GM10248 (cell line): ENCODE measurements around the gene MGAT4C.

Experiments used
- CTCF ChIA-PET: fragments of 300-600 bp; sonication (Branson Sonifier 250); formaldehyde crosslinking; extraction: SDS; loops from one replicate; lab custom pipeline; 2021; ENCODE audit warnings: antibody characterized with exemption; lab: Yijun Ruan, JAX
- POLR2A ChIA-PET: fragments of 350-650 bp; sonication (Branson Sonifier 250); formaldehyde crosslinking; extraction: SDS; loops from one replicate; lab custom pipeline; 2020; ENCODE audit warnings: antibody characterized with exemption; lab: Yijun Ruan, JAX
- DNase-seq: peaks from one replicate; pipeline ENCODE4 v3.0.0; 2012; ENCODE audit errors: extremely low spot score
- TF ChIP-seq, protein P1 (sequence below): IDR thresholded peaks from 2 replicates; pipeline ENCODE4 v1.5.1; 2012; ENCODE audit warnings: mild to moderate bottlenecking, low read depth; ENCODE audit errors: extremely low read depth, missing control alignments, control extremely low read depth

The MGAT4C gene

DNA sequence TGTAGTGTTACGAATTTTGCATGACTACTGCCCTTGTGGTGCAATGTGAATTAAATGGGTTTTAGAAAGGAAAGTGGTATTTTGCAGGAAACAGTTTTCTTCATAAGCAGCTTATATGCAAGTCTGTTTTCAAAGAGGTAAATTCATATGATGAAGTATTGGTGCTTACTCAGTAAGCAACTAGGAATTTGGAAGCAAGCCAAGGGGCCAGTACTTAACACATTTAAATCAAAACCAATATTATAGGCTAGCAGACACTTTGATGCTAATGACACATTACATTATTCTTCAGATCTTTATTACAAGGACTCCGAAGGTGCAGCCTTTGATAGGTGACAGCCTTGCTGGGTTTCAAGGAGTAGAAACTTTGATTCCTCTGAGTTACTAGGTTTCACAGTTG, 23.1 kb downstream of the MGAT4C start:
- ChIA-PET POLR2A (no interaction called here), CTCF (interaction anchor here (1.4 kb wide), 1 partner anchor 10 kb away, joined by 4 read pairs; no protein-coding TSS in a partner anchor)
- DNase-seq, result no peak
- TF ChIP-seq, protein P1, sequence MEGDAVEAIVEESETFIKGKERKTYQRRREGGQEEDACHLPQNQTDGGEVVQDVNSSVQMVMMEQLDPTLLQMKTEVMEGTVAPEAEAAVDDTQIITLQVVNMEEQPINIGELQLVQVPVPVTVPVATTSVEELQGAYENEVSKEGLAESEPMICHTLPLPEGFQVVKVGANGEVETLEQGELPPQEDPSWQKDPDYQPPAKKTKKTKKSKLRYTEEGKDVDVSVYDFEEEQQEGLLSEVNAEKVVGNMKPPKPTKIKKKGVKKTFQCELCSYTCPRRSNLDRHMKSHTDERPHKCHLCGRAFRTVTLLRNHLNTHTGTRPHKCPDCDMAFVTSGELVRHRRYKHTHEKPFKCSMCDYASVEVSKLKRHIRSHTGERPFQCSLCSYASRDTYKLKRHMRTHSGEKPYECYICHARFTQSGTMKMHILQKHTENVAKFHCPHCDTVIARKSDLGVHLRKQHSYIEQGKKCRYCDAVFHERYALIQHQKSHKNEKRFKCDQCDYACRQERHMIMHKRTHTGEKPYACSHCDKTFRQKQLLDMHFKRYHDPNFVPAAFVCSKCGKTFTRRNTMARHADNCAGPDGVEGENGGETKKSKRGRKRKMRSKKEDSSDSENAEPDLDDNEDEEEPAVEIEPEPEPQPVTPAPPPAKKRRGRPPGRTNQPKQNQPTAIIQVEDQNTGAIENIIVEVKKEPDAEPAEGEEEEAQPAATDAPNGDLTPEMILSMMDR, result no peak

DNA sequence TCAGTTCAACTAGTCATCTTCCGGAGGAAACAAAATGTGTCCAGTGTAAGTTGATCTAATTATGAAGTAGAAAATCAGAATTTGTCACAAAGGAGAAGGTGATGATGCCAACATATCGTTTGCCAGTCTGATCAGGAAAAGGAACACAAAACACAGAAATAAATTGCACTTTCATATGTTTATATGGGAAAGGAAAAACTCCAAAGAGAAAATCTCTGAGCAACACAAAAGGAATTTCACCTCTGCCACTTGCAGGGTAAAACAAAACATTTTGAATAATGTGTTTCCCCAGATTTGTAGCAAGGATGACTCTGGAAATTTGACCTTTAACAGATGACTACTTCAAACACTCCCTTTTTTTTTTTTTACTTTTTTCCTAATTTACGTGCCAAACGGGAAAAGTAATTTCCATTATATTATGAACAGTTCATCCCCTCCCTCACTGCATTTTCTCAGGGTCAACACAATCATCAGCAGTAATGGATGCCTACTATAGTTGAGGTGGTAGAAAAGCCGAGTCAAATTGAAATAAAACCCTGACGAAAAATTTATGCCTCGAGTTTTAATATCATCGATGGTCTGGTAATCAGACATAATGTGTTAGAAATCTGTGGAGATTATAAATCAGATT, 25.6 kb downstream of the MGAT4C start:
- ChIA-PET CTCF (interaction anchor here (1.1 kb wide), 1 partner anchor 11 kb away, joined by 3 read pairs; no protein-coding TSS in a partner anchor), POLR2A (no interaction called here)
- no peak for DNase-seq
- TF ChIP-seq, protein P1, result no peak

- DNase-seq, result no peak
- POLR2A ChIA-PET, result no interaction called here
- CTCF ChIA-PET, result no interaction called here
- TF ChIP-seq, protein P1, result no peak
These were observed 26.4 kb downstream of the MGAT4C start for GRCh38 chr12:86229772-86230171.

- no peak for DNase-seq
- POLR2A ChIA-PET, result no interaction called here
- CTCF ChIA-PET, result no interaction called here
- TF ChIP-seq, protein P1, result no peak
These were observed 27.5 kb downstream of the MGAT4C start for GRCh38 chr12:86228656-86229055.

DNA sequence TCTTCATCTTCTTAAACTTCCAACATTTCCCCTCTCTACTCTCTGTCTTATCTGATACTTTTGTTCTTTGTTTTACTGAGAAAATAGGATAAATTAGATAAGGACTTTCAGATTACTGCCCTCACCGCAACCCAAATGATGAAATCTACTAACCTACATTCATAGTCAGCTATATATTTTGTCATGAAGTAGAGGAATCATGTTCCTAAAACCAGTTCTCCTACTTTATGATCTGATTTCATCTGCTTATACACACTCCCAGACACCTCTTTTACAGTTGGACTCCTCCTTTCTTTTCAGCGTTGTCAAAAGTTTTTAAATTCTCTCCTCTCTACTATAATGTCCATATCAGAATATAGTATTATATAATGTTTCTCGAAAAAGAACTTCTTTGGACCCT, 29.7 kb downstream of the MGAT4C start:
- ChIA-PET CTCF (no interaction called here), POLR2A (no interaction called here)
- no peak for DNase-seq
- TF ChIP-seq, protein P1, result no peak

DNA sequence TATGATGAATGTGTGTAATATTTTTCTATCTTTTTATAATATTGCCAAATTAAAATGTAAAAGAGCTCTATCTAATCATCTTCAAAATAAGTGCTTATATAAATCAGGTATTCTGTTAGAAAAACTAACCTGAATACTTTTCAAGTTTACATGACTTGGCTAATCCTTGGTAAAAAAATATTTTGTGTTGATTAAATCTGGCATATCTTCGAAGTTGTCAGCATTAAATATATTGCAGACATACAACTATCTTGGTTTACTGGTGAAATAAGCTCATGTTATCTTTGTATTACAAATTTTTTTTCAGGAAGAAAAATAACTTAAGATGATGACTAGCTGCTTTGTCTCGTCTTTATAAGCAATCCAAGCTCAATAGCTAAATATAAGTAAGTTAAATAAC, 39.6 kb downstream of the MGAT4C start:
- ChIA-PET POLR2A (no interaction called here), CTCF (no interaction called here)
- TF ChIP-seq, protein P1, result no peak
- no peak for DNase-seq
